Lower leg skin (tissue), 3 donors: ENCODE data around the gene CSPG4.

Experiments
- CTCF ChIP-seq, 3 donors: fragments of 450-650 bp; IDR thresholded peaks; one replicate each; pipeline ENCODE4 v1.5.1; 2016; ENCODE audit warnings: antibody characterized with exemption in 3 of 3, mild to moderate bottlenecking in 3 of 3, moderate library complexity in 2 of 3
- POLR2A ChIP-seq, 2 donors: fragments of 450-650 bp; IDR thresholded peaks; one replicate each; pipeline ENCODE4 v1.6.1; 2016 to 2017; ENCODE audit warnings: antibody characterized with exemption in 2 of 2, mild to moderate bottlenecking in 1 of 2, moderate library complexity in 1 of 2

- TF ChIP-seq CTCF (IDR thresholded peaks at IDR 0.05) (no peak), POLR2A (IDR thresholded peaks at IDR 0.05) (no peak)
These were observed 80.7 kb downstream of the CSPG4 start for GRCh38 chr15:75631935-75632334.
